Gastroesophageal sphincter (tissue), 3 donors: ENCODE measurements around the gene TNIP2.

Experiments
- CTCF ChIP-seq, 4 experiments: fragments of 200-600 bp in 2 of 4; fragments of 450-650 bp in 2 of 4; sonication (generic) in 1 of 4; IDR thresholded peaks; one replicate each; pipeline ENCODE4 v1.5.1; 2017 to 2019; ENCODE audit warnings: antibody characterized with exemption in 4 of 4, mild to moderate bottlenecking in 2 of 4, moderate library complexity in 2 of 4
- POLR2A ChIP-seq, 2 donors: fragments of 450-650 bp; IDR thresholded peaks; one replicate each; pipeline ENCODE4 v1.6.1; 2017; ENCODE audit warnings: antibody characterized with exemption in 2 of 2, mild to moderate bottlenecking in 2 of 2, moderate library complexity in 1 of 2
- POLR2AphosphoS5 ChIP-seq: sonication (generic); formaldehyde crosslinking; IDR thresholded peaks from one replicate; pipeline ENCODE4 v1.6.1; 2017; ENCODE audit warnings: antibody characterized with exemption

DNA sequence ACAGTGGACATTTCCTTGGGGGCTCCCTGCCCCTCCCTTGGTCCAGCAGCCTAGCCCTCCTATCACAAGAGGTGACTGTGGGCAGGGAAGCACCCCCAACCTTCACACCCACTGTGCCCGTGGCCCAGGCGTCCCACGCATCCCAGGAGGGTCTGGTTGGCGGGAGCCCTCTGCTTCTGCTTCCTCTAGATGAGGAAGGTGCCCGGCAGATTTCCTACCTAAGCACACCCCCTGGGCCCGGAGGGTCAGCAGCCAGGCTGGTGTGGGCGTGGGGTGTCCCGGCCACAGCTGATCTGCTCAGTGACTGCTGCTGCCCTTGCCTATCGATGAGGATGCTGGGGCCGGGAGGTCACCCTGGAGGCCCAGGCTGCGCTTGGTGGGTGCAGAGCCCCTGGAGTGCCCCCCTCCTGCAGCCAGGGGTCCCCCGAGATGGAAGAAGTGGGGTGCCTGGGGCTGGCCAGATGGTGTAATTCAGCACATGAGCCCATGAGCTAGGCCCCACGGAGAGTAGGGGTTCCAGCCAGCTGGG is 48.9 kb upstream of the TNIP2 start:
- TF ChIP-seq POLR2AphosphoS5 (no peak), CTCF (IDR thresholded peaks at IDR 0.05) (no peak), POLR2A (IDR thresholded peaks at IDR 0.05) (no peak)
